Measurements from ENCODE around the gene HIVEP3.

Gene HIVEP3

GRCh38 chr1:41661428-41662060 lies 257.2 kb downstream of the HIVEP3 start:
- peaks cover 4% of the 10 kb centered on the region for H3K27me3 ChIP-seq (ENCODE audit: insufficient read depth, poor library complexity, severe bottlenecking)
- TF ChIP-seq SPI1 (IDR thresholded peaks at IDR 0.05; ENCODE audit: borderline replicate concordance, low read depth): no peak
- TF ChIP-seq POLR2AphosphoS5 (IDR thresholded peaks at IDR 0.05; ENCODE audit: low read depth): no peak
- no peak for TF ChIP-seq CTCF (IDR thresholded peaks at IDR 0.05; ENCODE audit: insufficient read depth, low read length)
- no peak for TF ChIP-seq GABPA (IDR thresholded peaks at IDR 0.05; ENCODE audit: low read depth)
- TF ChIP-seq REST (IDR thresholded peaks at IDR 0.05; ENCODE audit: insufficient replicate concordance, low read depth): no peak
- peak overlapping the region; percentile 51 for H3K4me3 ChIP-seq (replicated peaks; ENCODE audit: insufficient read depth, low read length)
- no peak overlapping the region for H3K27ac ChIP-seq (replicated peaks)
- no peak for DNase-seq (ENCODE audit: low read depth in 1 of 2, low spot score in 1 of 2)

- Histone ChIP-seq H3K4me3 (replicated peaks; ENCODE audit: insufficient read depth, low read length) (peak overlapping the region; percentile 51), H3K27ac (replicated peaks) (no peak overlapping the region), H3K27me3 (ENCODE audit: insufficient read depth, poor library complexity, severe bottlenecking) (peaks cover 4% of the 10 kb centered on the region)
- no peak for DNase-seq (ENCODE audit: low read depth in 1 of 2, low spot score in 1 of 2)
- TF ChIP-seq CTCF (IDR thresholded peaks at IDR 0.05; ENCODE audit: insufficient read depth, low read length): no peak
- TF ChIP-seq GABPA (IDR thresholded peaks at IDR 0.05; ENCODE audit: low read depth): no peak
- TF ChIP-seq POLR2AphosphoS5 (IDR thresholded peaks at IDR 0.05; ENCODE audit: low read depth): no peak
- no peak for TF ChIP-seq SPI1 (IDR thresholded peaks at IDR 0.05; ENCODE audit: borderline replicate concordance, low read depth)
- no peak for TF ChIP-seq REST (IDR thresholded peaks at IDR 0.05; ENCODE audit: insufficient replicate concordance, low read depth)
Measured at GRCh38 chr1:41660570-41661427, 257.9 kb downstream of the HIVEP3 start.

GRCh38 chr1:41659903-41660302 lies 258.8 kb downstream of the HIVEP3 start:
- H3K27ac ChIP-seq (replicated peaks): no peak overlapping the region
- no peak for DNase-seq (ENCODE audit: low read depth in 1 of 2, low spot score in 1 of 2)
- H3K27me3 ChIP-seq (ENCODE audit: insufficient read depth, poor library complexity, severe bottlenecking): peaks cover 4% of the 10 kb centered on the region
- H3K4me3 ChIP-seq (replicated peaks; ENCODE audit: insufficient read depth, low read length): no peak overlapping the region
- TF ChIP-seq SPI1 (IDR thresholded peaks at IDR 0.05; ENCODE audit: borderline replicate concordance, low read depth) (no peak), GABPA (IDR thresholded peaks at IDR 0.05; ENCODE audit: low read depth) (no peak), REST (IDR thresholded peaks at IDR 0.05; ENCODE audit: insufficient replicate concordance, low read depth) (no peak)
